MV-4-11 (cell line): ENCODE measurements around the gene FBXL14.

ENCODE experiments used
- DNase-seq: peaks from one replicate; lab custom pipeline; 2025; lab: John Stamatoyannopoulos, UW

Gene FBXL14

GRCh38 chr12:1593174-1594005 is 991 bp downstream of the FBXL14 start:
- no peak for DNase-seq

GRCh38 chr12:1592444-1593173 is 1.8 kb downstream of the FBXL14 start:
- peak; percentile 24 for DNase-seq

- no peak for DNase-seq
These were observed 2.8 kb downstream of the FBXL14 start for GRCh38 chr12:1591543-1591942.

GRCh38 chr12:1591034-1591433 is 3.3 kb downstream of the FBXL14 start:
- DNase-seq = no peak

GRCh38 chr12:1590221-1590979 is 4.0 kb downstream of the FBXL14 start:
- no peak for DNase-seq

GRCh38 chr12:1588575-1588947 is 5.8 kb downstream of the FBXL14 start:
- DNase-seq = no peak

GRCh38 chr12:1587927-1588574 is 6.3 kb downstream of the FBXL14 start:
- no peak for DNase-seq

- no peak for DNase-seq
These were observed 10.1 kb downstream of the FBXL14 start for GRCh38 chr12:1584326-1584725.

- DNase-seq = peak; percentile 93
These were observed 10.8 kb downstream of the FBXL14 start for GRCh38 chr12:1583421-1584078.

GRCh38 chr12:1582709-1583050 is 11.7 kb downstream of the FBXL14 start:
- DNase-seq = no peak

- no peak for DNase-seq
These were observed 12.2 kb downstream of the FBXL14 start for GRCh38 chr12:1581973-1582708.

- DNase-seq = no peak
These were observed 13.9 kb downstream of the FBXL14 start for GRCh38 chr12:1580526-1580925.

- no peak for DNase-seq
These were observed 14.5 kb downstream of the FBXL14 start for GRCh38 chr12:1579651-1580435.

GRCh38 chr12:1576410-1577241 is 17.8 kb downstream of the FBXL14 start:
- DNase-seq = no peak

GRCh38 chr12:1575408-1576401 is 18.7 kb downstream of the FBXL14 start:
- DNase-seq = no peak

GRCh38 chr12:1574865-1575259 is 19.5 kb downstream of the FBXL14 start:
- DNase-seq = no peak

- DNase-seq = peak; percentile 42
These were observed 20.2 kb downstream of the FBXL14 start for GRCh38 chr12:1573960-1574864.
